ENCODE results near the gene SAP30L.
A peak's percentile ranks its signal among the peaks of the same experiment; 100 is the strongest.

The SAP30L gene

GRCh38 chr5:154482528-154483449 is 37.0 kb downstream of the SAP30L start:
- DNase-seq, result no peak

- DNase-seq, result no peak
Observed at GRCh38 chr5:154483654-154484392, 38.0 kb downstream of the SAP30L start.

- DNase-seq, result no peak
Observed at GRCh38 chr5:154484393-154485095, 38.7 kb downstream of the SAP30L start.

GRCh38 chr5:154485096-154485491 is 39.3 kb downstream of the SAP30L start:
- DNase-seq, result no peak

GRCh38 chr5:154485850-154486426 is 40.1 kb downstream of the SAP30L start:
- no peak for DNase-seq

- DNase-seq, result no peak
Observed at GRCh38 chr5:154486427-154486866, 40.6 kb downstream of the SAP30L start.

GRCh38 chr5:154487541-154487940 is 41.7 kb downstream of the SAP30L start:
- DNase-seq, result peak; percentile 58

GRCh38 chr5:154491941-154492340 is 46.1 kb downstream of the SAP30L start:
- no peak for DNase-seq

- no peak for DNase-seq
Observed at GRCh38 chr5:154493274-154493673, 47.5 kb downstream of the SAP30L start.

GRCh38 chr5:154494036-154494435 is 48.2 kb downstream of the SAP30L start:
- DNase-seq, result no peak

- DNase-seq, result no peak
Observed at GRCh38 chr5:154498591-154498990, 52.8 kb downstream of the SAP30L start.

GRCh38 chr5:154498994-154499393 is 53.2 kb downstream of the SAP30L start:
- DNase-seq, result no peak

GRCh38 chr5:154501566-154501965 is 55.8 kb downstream of the SAP30L start:
- no peak for DNase-seq

GRCh38 chr5:154502180-154502579 is 56.4 kb downstream of the SAP30L start:
- DNase-seq, result no peak

- DNase-seq, result no peak
Observed at GRCh38 chr5:154503698-154504039, 57.9 kb downstream of the SAP30L start.

- DNase-seq, result no peak
Observed at GRCh38 chr5:154505567-154505966, 59.8 kb downstream of the SAP30L start.

- DNase-seq, result no peak
Observed at GRCh38 chr5:154506049-154506715, 60.4 kb downstream of the SAP30L start.

GRCh38 chr5:154506716-154507080 is 60.9 kb downstream of the SAP30L start:
- DNase-seq, result no peak

- no peak for DNase-seq
Observed at GRCh38 chr5:154508114-154508513, 62.3 kb downstream of the SAP30L start.

GRCh38 chr5:154509784-154510555 is 64.2 kb downstream of the SAP30L start:
- DNase-seq, result no peak

Measured in activated naive CD4-positive, alpha-beta T cell treated with anti-CD3 and anti-CD28 coated beads, Interleukin-2, amount 50 U/mL, for 16 hours (primary cell).